Ramos (cell line): Measurements from ENCODE around the gene LGALS3BP.

Experiments
- in situ Hi-C: fragments of 300-500 bp; cut with MboI; formaldehyde crosslinking; loops from one replicate; pipeline ENCODE4 v1.14.3; 2022; ENCODE audit warnings: low sequenced_read_pairs; ENCODE audit not compliant: unreplicated experiment

LGALS3BP gene

GRCh38 chr17:78999947-79000395 lies 20.2 kb upstream of the LGALS3BP start:
- in situ Hi-C loops = no loop called here

DNA sequence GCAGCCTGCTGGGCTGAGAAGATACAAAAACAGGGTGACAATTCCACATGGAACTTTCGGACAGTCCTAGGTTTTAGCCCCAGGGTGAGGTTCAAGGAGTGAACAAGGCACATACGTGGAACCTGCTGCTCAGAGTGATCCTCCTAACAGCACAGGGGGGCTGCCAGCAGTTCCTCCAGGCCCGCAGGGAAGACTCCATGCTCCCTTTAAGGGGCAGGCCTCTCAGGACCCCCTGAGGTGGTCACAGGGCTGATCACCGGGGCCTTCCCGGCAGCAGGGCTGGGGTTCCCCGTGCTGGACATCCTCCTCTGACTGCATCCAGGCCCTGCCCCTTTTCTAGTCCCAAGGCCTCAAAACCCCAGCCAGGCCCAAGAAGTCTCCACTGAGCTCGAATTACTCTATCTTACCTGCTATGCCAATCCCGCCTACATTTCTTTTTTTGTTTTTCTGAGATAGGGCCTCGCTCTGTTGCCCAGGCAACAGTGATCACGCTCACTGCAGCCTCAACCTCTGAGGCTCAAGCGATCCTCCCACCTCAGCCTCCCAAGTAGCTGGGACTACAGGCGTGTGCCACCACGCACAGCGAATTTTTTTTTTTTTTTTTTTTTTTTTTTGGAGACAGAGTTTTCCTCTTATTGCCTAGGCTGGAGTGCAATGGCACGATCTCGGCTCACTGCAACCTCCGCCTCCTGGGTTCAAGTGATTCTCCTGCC lies 19.5 kb upstream of the LGALS3BP start:
- in situ Hi-C loops = no loop called here

- in situ Hi-C loops = no loop called here
Measured at GRCh38 chr17:78998311-78999055, 18.8 kb upstream of the LGALS3BP start.

- in situ Hi-C loops = no loop called here
Measured at GRCh38 chr17:78997881-78998280, 18.2 kb upstream of the LGALS3BP start.

DNA sequence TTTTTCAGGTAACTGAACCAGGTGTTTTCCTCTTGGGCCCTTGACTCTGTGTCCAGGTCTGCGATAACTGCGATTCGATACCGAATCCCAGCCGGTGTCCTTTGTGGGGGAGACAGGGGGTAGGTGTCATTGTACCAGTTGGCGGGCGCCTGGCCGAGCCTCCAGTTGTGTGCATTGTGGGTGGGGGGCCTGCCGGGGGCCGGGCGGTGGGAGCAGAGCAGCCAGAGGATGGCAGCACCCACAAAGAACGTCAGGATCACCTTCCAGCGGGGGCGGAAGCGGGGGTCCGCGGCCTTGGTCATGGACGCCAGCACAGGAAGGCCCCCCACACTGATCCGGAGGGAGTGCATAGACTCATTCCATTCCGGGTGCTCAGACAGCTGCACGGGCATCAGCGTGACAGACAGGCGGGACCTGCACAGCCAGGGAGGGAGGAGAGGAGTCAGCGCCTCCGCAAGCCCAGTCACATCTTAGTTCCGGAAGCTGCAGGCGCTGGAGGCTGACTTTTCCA lies 17.6 kb upstream of the LGALS3BP start:
- in situ Hi-C loops = no loop called here

DNA sequence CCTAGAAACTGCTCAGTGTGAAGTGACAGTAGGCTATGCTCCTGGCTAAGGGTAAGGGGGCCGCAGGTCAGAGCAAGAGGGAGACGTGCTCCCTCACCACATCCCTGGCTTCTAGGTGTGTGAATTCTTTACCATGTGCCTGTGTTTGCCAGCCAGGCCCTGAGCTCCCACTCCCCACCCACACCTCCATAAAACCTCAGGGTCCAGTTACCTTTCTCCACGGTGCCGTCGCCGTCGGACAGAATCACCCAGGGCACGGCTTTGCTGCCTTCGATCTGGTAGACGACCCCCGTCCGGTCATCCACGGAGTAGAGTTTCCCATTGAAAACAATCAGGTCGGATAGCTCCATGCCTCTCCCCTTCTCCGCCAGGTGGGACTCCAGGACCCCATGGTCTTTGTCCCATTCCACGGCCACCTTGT lies 17.1 kb upstream of the LGALS3BP start:
- in situ Hi-C loops = no loop called here

- in situ Hi-C loops = no loop called here
Measured at GRCh38 chr17:78995761-78996451, 16.2 kb upstream of the LGALS3BP start.

GRCh38 chr17:78995022-78995760 lies 15.5 kb upstream of the LGALS3BP start:
- in situ Hi-C loops = no loop called here

GRCh38 chr17:78993981-78994671 lies 14.4 kb upstream of the LGALS3BP start:
- in situ Hi-C loops = no loop called here

- in situ Hi-C loops = no loop called here
Measured at GRCh38 chr17:78993241-78993956, 13.7 kb upstream of the LGALS3BP start.

GRCh38 chr17:78992542-78993212 lies 13.0 kb upstream of the LGALS3BP start:
- in situ Hi-C loops = no loop called here

DNA sequence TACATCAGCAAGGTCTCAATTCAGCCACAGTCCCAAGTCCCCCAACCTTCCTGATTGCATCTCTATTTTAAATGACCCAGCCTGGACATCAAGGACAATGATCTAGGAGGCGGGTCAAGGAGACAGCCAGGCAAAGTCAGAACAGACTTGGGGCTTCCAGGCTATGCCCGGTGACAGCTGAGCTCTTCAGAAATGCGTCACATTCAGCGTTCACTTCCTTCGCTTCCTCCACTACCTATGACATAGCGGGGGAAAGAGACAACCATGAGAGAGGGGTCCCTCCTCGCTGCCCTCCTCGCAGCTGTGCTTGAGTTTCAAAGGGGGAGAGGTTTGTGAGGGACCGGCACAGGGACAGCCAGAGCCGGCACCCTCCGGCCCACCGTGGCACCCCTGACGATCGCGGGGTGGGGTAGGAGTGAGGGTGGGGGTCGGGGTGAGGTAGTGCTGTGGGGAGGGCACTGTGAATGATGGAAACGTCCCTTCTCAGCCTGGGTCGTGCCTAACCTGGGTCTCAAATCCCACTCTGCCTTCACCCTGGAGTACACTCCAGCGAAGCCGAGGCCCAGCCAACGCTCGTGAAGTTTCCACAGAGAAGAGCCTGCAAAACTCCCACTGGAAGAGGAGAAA lies 12.3 kb upstream of the LGALS3BP start:
- in situ Hi-C loops = no loop called here

- in situ Hi-C loops = no loop called here
Measured at GRCh38 chr17:78991017-78991738, 11.5 kb upstream of the LGALS3BP start.

DNA sequence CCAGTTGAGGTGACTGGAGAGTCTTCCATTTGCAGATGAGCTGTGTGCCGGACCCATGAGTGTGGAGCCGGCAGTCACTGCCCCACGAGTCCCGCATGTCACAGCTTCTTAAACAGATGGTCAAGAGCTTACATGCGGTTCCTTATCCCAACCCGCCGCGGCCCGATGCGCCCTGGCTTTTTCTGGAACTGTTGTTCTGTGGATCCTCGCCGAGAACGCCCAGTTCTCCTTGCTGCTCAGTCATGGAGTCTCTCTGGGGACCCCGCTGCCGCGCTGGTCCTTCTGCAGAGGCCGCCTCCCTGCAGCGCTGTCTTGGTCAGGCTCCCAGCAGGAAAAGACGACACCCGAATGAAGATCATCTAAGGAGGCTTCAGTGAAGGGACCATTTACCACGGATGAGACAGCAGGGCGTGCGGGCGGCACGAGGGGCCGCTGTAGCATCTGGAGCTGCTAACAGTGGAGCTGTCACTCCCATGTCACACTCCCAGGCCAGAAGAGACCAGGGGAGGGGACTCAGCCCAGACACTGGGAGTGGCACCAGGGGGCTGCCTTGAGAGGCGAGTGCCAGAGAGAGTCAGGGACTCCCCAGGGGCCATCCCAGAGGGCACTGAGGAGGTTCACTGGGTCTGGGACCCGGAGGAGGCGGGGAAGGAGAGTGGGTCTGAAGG lies 10.8 kb upstream of the LGALS3BP start:
- in situ Hi-C loops = no loop called here

DNA sequence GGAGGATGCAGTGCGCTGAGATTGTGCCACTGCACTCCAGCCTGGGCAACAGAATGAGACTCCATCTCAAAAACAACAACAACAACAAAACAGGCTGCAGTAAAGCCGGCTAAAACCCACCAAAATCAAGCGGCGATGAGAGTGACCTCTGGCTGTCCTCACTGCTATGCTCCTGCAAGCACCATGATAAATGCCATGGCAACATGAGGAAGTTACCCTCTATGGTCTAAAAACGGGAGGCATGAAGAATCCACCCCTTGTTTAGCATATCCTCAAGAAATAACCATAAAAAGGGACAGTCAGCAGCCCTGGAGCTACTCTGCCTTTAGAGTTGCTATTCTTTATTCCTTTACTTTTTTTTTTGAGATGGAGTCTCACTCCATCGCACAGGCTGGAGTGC lies 8.4 kb upstream of the LGALS3BP start:
- in situ Hi-C loops = no loop called here

DNA sequence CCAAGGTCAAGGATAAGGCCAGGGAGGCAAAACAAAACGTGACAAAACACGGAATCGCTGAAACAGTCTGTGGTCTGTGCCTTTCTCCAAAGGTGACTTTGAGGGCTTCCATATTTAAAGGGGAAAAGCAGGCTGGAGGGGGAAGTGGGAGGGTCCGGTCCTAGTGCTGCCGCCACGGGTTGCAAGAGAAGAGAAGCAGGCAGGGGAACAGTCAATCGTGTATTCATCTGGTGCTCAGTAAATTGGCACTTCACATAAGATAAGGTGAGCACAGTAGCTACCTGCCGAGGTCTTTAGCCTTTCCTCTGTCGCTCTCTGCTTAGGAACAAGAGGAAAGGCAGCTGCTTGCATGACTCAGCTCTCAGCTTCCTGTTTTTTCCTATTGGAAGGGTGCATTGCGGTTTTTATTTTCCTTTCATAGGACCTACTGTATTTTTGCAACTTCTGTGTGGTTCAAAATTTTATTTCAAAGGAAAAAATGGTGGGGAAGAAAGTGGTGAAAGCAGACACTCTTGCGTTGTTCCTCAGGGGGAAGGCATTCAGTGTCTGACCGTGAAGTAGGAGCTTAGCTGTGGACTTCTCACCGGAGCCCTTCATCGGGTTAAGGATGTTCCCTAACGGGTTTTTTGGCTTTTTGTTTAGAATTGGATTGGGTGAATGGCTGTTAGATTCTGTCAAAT lies 7.1 kb upstream of the LGALS3BP start:
- in situ Hi-C loops = no loop called here
